Skeletal muscle satellite cell (primary cell): ENCODE data around the gene SEPTIN8. TPM values are rescaled to one million over a fixed set of nuclear protein-coding genes. Genes with fewer than 3 reads are reported as not detected.

ENCODE experiments used
- H3K27me3 ChIP-seq: 2 replicates; pipeline ENCODE4 v1.7.0; 2013; ENCODE audit warnings: low read length; ENCODE audit not compliant: control insufficient read depth, insufficient read depth
- H3K36me3 ChIP-seq: 2 replicates; pipeline ENCODE4 v1.7.0; 2013; ENCODE audit warnings: mild to moderate bottlenecking, control low read depth, low read length; ENCODE audit not compliant: insufficient read depth
- H3K4me1 ChIP-seq: 2 replicates; pipeline ENCODE4 v1.7.0; 2013; ENCODE audit warnings: low read length; ENCODE audit not compliant: control insufficient read depth, insufficient read depth
- H3K4me2 ChIP-seq: 2 replicates; pipeline ENCODE4 v1.7.0; 2013; ENCODE audit warnings: mild to moderate bottlenecking, low read length
- H3K4me3 ChIP-seq: 2 replicates; pipeline ENCODE4 v1.7.0; 2013; ENCODE audit warnings: low read length
- H3K9ac ChIP-seq: 2 replicates; pipeline ENCODE4 v1.7.0; 2013; ENCODE audit warnings: mild to moderate bottlenecking, low read depth, low read length, moderate library complexity
- H3K9me3 ChIP-seq: replicated peaks from 2 replicates; pipeline ENCODE4 v1.7.0; 2013; ENCODE audit warnings: mild to moderate bottlenecking, control low read depth, low read length
- total RNA-seq: library from RNA; depleted of rRNA; stranded (reverse); fragments of >200 nt; gene quantifications from 2 replicates; pipeline ENCODE4 v1.2.3, GENCODE V29; 2012; rRNA removed

SEPTIN8 gene
- 24.7 and 30.4 TPM in 2 replicates for total RNA-seq

DNA sequence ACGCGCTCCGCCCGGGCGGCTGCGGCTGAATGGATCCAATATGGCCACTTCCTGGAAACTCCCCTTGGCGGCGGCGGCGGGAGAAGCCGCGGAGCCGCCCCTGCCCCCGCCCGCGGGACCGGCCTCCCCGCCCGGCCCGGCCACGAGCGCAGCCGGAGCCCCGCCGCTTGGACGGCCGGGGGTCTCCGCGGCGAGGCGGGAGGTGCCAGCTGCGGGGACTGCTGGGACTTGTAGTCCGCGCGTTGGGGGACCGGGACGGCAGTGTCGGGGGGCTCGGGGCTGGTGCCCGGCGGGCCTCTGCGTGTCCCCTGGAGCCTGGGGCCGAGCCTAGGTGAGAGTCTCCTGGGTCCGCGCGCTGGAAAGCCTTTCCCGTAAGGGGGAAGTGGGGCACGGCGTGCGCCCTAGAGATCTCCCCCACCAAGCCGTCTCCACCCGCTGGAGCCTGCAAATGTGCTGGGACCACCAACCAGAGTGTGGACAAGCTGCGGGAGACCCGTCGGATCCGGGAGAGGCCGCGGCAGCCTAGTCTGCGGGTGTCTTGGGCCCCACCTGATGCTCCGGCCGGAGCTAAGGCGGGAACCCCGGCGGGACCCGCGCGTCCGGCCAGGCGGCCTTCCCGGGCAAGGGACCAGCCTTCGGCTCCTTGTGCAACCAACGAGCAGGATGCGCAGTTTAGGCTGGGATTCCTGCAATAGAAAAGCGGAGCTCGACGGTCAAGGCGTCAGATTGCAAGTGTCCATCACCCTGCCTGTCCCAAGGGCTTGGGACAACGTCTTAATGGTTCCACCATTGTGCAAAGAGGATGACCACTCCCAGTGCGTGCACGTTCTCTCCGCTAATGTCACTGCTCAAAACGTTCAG lies at the start of gene SEPTIN8:
Gene SEPTIN8 (minus strand): TSS at position 31 of the 861 bp plus-strand sequence. CDS start 102 bp downstream, outside the sequence.
- Histone ChIP-seq H3K4me3 (peak within 1 kb of the TSS; percentile 84), H3K36me3 (no peaks in the 10 kb centered on the region), H3K9ac (peak within 1 kb of the TSS; percentile 82), H3K4me2 (peak within 1 kb of the TSS; percentile 97), H3K9me3 (no peaks in the 10 kb centered on the region), H3K27me3 (no peaks in the 10 kb centered on the region), H3K4me1 (peaks cover 37% of the 10 kb centered on the region)

- Histone ChIP-seq H3K9ac (no peak overlapping the region), H3K27me3 (no peaks in the 10 kb centered on the region), H3K4me1 (peaks cover 8% of the 10 kb centered on the region), H3K4me3 (no peak overlapping the region), H3K4me2 (no peak overlapping the region), H3K36me3 (peaks cover 11% of the 10 kb centered on the region), H3K9me3 (no peaks in the 10 kb centered on the region)
Observed at GRCh38 chr5:132826424-132827082, 49.5 kb upstream of the SEPTIN8 start.

GRCh38 chr5:132825834-132826391 lies 48.9 kb upstream of the SEPTIN8 start:
- peaks cover 11% of the 10 kb centered on the region for H3K36me3 ChIP-seq
- peaks cover 8% of the 10 kb centered on the region for H3K4me1 ChIP-seq
- H3K9ac ChIP-seq: no peak overlapping the region
- no peak overlapping the region for H3K4me3 ChIP-seq
- no peaks in the 10 kb centered on the region for H3K27me3 ChIP-seq
- H3K4me2 ChIP-seq: no peak overlapping the region
- no peaks in the 10 kb centered on the region for H3K9me3 ChIP-seq

DNA sequence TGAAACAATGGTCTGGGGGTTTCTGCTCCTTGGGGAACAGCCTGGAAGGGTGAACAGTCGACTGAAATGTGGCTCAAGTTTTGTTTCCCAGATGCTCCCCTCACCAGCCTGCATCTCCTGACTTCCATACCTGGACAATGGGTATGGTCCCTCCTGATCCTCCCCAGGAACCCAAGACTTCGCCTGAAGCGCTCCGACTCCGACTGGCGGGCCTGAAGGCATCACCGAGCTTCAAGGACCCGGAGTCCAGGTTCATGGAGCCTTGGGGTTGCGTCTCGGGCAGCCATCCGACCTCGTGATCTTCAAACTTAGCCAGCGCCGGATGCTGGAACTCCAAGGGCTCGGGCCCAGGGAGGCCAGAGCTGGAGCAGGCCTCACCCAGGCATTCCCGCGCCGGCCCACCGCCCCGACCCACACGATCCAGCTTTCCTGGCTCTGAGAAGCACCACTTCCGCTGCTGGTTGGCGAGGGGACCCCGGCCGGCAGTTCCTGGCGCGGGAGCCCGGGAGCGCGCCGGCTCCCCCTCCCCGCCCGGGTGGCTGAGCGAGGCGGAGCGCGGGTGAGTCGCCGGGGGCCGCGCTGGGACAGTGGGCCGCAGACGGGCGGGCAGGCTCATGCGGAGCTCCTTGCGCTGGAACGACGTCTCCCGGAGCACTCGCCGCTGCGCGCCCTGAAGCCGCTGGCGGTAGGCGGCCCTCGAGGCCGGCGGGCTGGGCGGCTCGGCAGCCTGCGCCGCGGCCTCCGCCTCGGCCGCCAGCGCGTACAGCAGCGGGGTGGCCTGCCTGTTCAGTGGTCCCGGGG lies 48.2 kb upstream of the SEPTIN8 start:
- H3K27me3 ChIP-seq: no peaks in the 10 kb centered on the region
- peaks cover 8% of the 10 kb centered on the region for H3K4me1 ChIP-seq

GRCh38 chr5:132824426-132824825 lies 47.4 kb upstream of the SEPTIN8 start:
- Histone ChIP-seq H3K9ac (no peak overlapping the region), H3K36me3 (peaks cover 11% of the 10 kb centered on the region), H3K4me3 (no peak overlapping the region), H3K4me1 (peaks cover 4% of the 10 kb centered on the region), H3K27me3 (no peaks in the 10 kb centered on the region), H3K9me3 (no peaks in the 10 kb centered on the region), H3K4me2 (no peak overlapping the region)

More for the DNA sequence above, 48.2 kb upstream of the SEPTIN8 start:
- Histone ChIP-seq H3K4me2 (no peak overlapping the region), H3K4me3 (no peak overlapping the region), H3K9ac (no peak overlapping the region), H3K36me3 (peaks cover 11% of the 10 kb centered on the region), H3K9me3 (no peaks in the 10 kb centered on the region)

DNA sequence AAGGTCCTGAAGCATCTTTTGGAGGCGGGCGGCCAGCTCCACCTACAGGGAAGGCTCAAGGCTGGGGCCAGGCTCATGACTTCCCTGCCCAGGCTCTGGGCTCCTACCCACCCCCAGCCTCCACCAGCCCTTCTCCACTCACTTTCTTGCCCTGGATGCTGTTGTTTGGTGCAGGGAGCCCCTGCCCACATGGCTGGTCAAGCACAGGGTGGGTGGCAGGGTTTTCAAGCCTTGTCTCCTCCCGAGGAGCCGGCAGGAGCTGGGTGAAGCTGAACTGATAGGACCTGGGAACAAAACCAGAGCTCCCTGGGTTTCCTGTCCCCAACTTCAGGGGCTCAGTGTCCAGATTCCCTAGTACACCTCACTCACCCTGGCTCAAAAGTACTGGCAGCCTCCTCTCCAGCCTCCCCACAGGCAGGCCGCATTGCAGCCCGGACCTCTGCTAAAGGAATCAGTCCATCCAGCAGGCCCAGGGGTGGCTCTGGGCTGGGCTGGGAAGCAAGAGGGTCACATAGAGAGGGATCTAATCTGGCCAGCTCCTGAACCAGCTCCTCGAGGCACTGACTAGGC lies 46.5 kb upstream of the SEPTIN8 start:
- peaks cover 11% of the 10 kb centered on the region for H3K36me3 ChIP-seq
- H3K4me2 ChIP-seq: no peak overlapping the region
- H3K9ac ChIP-seq: no peak overlapping the region
- no peaks in the 10 kb centered on the region for H3K4me1 ChIP-seq
- H3K27me3 ChIP-seq: no peaks in the 10 kb centered on the region
- H3K9me3 ChIP-seq: no peaks in the 10 kb centered on the region
- no peak overlapping the region for H3K4me3 ChIP-seq

- no peak overlapping the region for H3K9ac ChIP-seq
- H3K4me2 ChIP-seq: no peak overlapping the region
- H3K27me3 ChIP-seq: no peaks in the 10 kb centered on the region
- no peak overlapping the region for H3K4me3 ChIP-seq
- H3K9me3 ChIP-seq: no peaks in the 10 kb centered on the region
- H3K36me3 ChIP-seq: peaks cover 11% of the 10 kb centered on the region
- no peaks in the 10 kb centered on the region for H3K4me1 ChIP-seq
Observed at GRCh38 chr5:132822650-132823480, 45.8 kb upstream of the SEPTIN8 start.

DNA sequence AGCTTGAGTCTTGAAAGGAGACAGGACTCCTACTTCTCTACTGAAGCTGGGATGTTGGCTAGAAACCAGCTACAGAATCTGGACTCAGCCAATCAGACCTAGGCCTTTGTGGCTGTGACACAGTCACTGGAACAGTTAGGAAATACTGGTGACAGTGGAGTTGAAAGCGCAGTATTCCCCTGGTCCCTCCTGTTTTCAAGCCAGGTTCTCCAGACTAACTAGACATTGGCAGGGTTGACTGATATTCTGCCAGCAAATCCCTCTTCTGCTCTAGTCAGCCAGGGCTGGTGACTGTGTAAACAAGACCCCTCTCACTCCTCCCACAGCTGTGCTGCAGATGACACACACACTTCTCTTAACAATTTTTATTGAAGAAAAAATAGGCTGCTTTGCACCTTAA lies 44.8 kb upstream of the SEPTIN8 start:
- H3K36me3 ChIP-seq: peaks cover 11% of the 10 kb centered on the region
- H3K9ac ChIP-seq: no peak overlapping the region
- no peaks in the 10 kb centered on the region for H3K4me1 ChIP-seq
- no peaks in the 10 kb centered on the region for H3K9me3 ChIP-seq
- H3K27me3 ChIP-seq: no peaks in the 10 kb centered on the region
- H3K4me2 ChIP-seq: no peak overlapping the region
- no peak overlapping the region for H3K4me3 ChIP-seq

- no peak overlapping the region for H3K9ac ChIP-seq
- peaks cover 11% of the 10 kb centered on the region for H3K36me3 ChIP-seq
- no peak overlapping the region for H3K4me3 ChIP-seq
- no peaks in the 10 kb centered on the region for H3K4me1 ChIP-seq
- no peaks in the 10 kb centered on the region for H3K27me3 ChIP-seq
- H3K9me3 ChIP-seq: no peaks in the 10 kb centered on the region
- no peak overlapping the region for H3K4me2 ChIP-seq
Observed at GRCh38 chr5:132821350-132821749, 44.3 kb upstream of the SEPTIN8 start.

DNA sequence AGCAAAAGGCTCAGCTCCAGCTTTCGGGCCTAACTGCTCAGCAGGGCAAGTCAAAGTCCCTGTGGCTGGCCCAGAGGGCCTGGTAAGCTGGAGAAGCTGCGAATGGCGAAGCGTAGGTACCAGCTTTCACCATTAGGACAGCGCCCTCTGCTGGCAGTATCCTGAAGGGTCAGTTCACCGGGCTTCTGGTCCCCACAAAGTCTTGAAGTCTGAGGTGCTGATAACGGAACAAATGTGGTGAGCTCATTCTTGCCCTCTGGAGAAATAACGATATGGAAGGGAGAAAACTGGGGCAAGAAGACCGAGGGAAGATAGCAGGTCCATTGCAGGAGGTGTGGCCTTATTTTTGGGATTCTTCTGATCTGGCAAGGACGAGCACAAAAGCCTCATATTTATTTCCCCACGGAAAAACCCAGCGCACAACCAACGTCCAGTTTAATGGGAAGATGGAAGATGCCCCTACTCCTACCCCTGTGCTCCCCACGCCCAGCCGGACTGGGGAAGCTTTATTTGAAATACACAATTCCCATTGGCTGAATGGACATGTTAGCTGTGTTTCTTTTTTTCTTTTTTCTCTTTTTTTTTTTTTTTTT lies 43.2 kb upstream of the SEPTIN8 start:
- Histone ChIP-seq H3K4me2 (peak overlapping the region; percentile 35), H3K9ac (no peak overlapping the region), H3K27me3 (no peaks in the 10 kb centered on the region), H3K4me3 (no peak overlapping the region), H3K4me1 (peaks cover 2% of the 10 kb centered on the region), H3K36me3 (peaks cover 10% of the 10 kb centered on the region), H3K9me3 (no peaks in the 10 kb centered on the region)
